Astrocyte (in vitro differentiated cells and primary cell): ENCODE measurements around the gene SPEM3. TPM values are rescaled to one million over a fixed set of nuclear protein-coding genes. Genes with fewer than 3 reads are reported as not detected.
A peak's percentile ranks its signal among the peaks of the same experiment; 100 is the strongest.

ENCODE experiments used
- DNase-seq: peaks from one replicate; pipeline ENCODE4 v3.0.0-alpha.2; 2010; ENCODE audit warnings: low read depth
- FAIRE-seq: peaks from 2 replicates; lab custom pipeline; 2011; peaks lifted over from hg19 to GRCh38; lab: Jason Lieb, UNC
- H2AFZ ChIP-seq: 2 replicates; pipeline ENCODE4 v1.6.0; 2012; ENCODE audit warnings: low read depth, low read length, inconsistent platforms
- H3K27ac ChIP-seq: 2 replicates; pipeline ENCODE4 v1.5.1; 2011; ENCODE audit warnings: low read depth, low read length, inconsistent platforms
- H3K27me3 ChIP-seq: 2 replicates; pipeline ENCODE4 v1.6.0; 2011; ENCODE audit warnings: low read length, inconsistent platforms; ENCODE audit not compliant: insufficient read depth
- H3K36me3 ChIP-seq: 2 replicates; pipeline ENCODE4 v1.5.1; 2011; ENCODE audit warnings: low read length, inconsistent platforms; ENCODE audit not compliant: insufficient read depth
- H3K4me1 ChIP-seq: 2 replicates; pipeline ENCODE4 v1.5.1; 2011; ENCODE audit warnings: low read length, inconsistent platforms; ENCODE audit not compliant: insufficient read depth
- H3K4me2 ChIP-seq: 2 replicates; pipeline ENCODE4 v1.6.0; 2012; ENCODE audit warnings: low read length, inconsistent platforms
- H3K4me3 ChIP-seq: 2 replicates; pipeline ENCODE4 v1.5.1; 2011; ENCODE audit warnings: low read depth, mild to moderate bottlenecking, low read length, inconsistent platforms; ENCODE audit not compliant: insufficient read depth
- H3K79me2 ChIP-seq: 2 replicates; pipeline ENCODE4 v1.6.0; 2012; ENCODE audit warnings: mild to moderate bottlenecking, low read length, inconsistent platforms; ENCODE audit not compliant: insufficient read depth
- H3K9ac ChIP-seq: 2 replicates; pipeline ENCODE4 v1.6.0; 2012; ENCODE audit warnings: mild to moderate bottlenecking, low read length, inconsistent platforms
- H3K9me3 ChIP-seq: 2 replicates; pipeline ENCODE4 v1.5.1; 2012; ENCODE audit warnings: low read depth, mild to moderate bottlenecking, low read length, inconsistent platforms; ENCODE audit not compliant: insufficient read depth
- H4K20me1 ChIP-seq: 2 replicates; pipeline ENCODE4 v1.6.0; 2012; ENCODE audit warnings: low read length, inconsistent platforms; ENCODE audit not compliant: insufficient read depth
- H3K27ac Mint-ChIP-seq: one replicate; pipeline ENCODE4 v1.8.0; 2021; ENCODE audit warnings: mild to moderate bottlenecking, mixed read lengths; ENCODE audit not compliant: unreplicated experiment
- H3K27me3 Mint-ChIP-seq: one replicate; pipeline ENCODE4 v1.8.0; 2021; ENCODE audit warnings: low read depth, mixed read lengths; ENCODE audit not compliant: unreplicated experiment
- H3K36me3 Mint-ChIP-seq: one replicate; pipeline ENCODE4 v1.8.0; 2021; ENCODE audit warnings: low read depth, mixed read lengths; ENCODE audit not compliant: unreplicated experiment
- H3K4me1 Mint-ChIP-seq: one replicate; pipeline ENCODE4 v1.8.0; 2021; ENCODE audit warnings: low read depth, mixed read lengths; ENCODE audit not compliant: unreplicated experiment
- H3K4me3 Mint-ChIP-seq: one replicate; pipeline ENCODE4 v1.8.0; 2021; ENCODE audit warnings: mild to moderate bottlenecking, moderate library complexity, mixed read lengths; ENCODE audit not compliant: unreplicated experiment
- H3K9me3 Mint-ChIP-seq: one replicate; pipeline ENCODE4 v1.8.0; 2021; ENCODE audit warnings: mild to moderate bottlenecking, mixed read lengths; ENCODE audit not compliant: unreplicated experiment
- CTCF ChIP-seq: IDR thresholded peaks from 2 replicates; pipeline ENCODE4 v1.5.1; 2011; ENCODE audit warnings: low read depth, mild to moderate bottlenecking, inconsistent platforms, low read length, moderate library complexity; ENCODE audit not compliant: insufficient read depth
- EZH2 ChIP-seq: IDR thresholded peaks from 2 replicates; pipeline ENCODE4 v1.6.1; 2012; ENCODE audit warnings: mild to moderate bottlenecking, low read length, inconsistent platforms; ENCODE audit not compliant: insufficient read depth
- total RNA-seq: library from RNA; stranded (reverse); gene quantifications from 2 replicates; pipeline ENCODE4 v1.2.1, GENCODE V29; 2021

Gene SPEM3
- total RNA-seq, 1 donor from 2014 or later, result not detected

- Histone ChIP-seq H3K36me3 (no peaks in the 10 kb centered on the region), H3K27me3 (peaks cover 37% of the 10 kb centered on the region), H3K79me2 (no peaks in the 10 kb centered on the region), H4K20me1 (peaks cover 13% of the 10 kb centered on the region), H3K4me1 (peaks cover 34% of the 10 kb centered on the region), H2AFZ (no peak overlapping the region), H3K9ac (no peak overlapping the region), H3K9me3 (no peaks in the 10 kb centered on the region), H3K4me3 (no peak overlapping the region), H3K4me2 (no peak overlapping the region), H3K27ac (no peak overlapping the region)
- H3K27ac Mint-ChIP-seq, result peak overlapping the region; percentile 78
- peak overlapping the region; percentile 89 for H3K4me3 Mint-ChIP-seq
- TF ChIP-seq CTCF, result no peak
- TF ChIP-seq EZH2, result no peak
- peaks cover 21% of the 10 kb centered on the region for H3K4me1 Mint-ChIP-seq
- H3K9me3 Mint-ChIP-seq, result no peaks in the 10 kb centered on the region
- no peak for FAIRE-seq
- no peak for DNase-seq
- peaks cover 17% of the 10 kb centered on the region for H3K36me3 Mint-ChIP-seq
- H3K27me3 Mint-ChIP-seq, result peaks cover 2% of the 10 kb centered on the region
These were observed 12.6 kb downstream of the SPEM3 start for GRCh38 chr17:7441266-7441665.

- H3K27me3 ChIP-seq, result peaks cover 40% of the 10 kb centered on the region
- H3K4me3 Mint-ChIP-seq, result peak overlapping the region; percentile 77
- peaks cover 20% of the 10 kb centered on the region for H3K36me3 Mint-ChIP-seq
- no peak overlapping the region for H3K4me2 ChIP-seq
- H3K27me3 Mint-ChIP-seq, result peaks cover 5% of the 10 kb centered on the region
- no peak overlapping the region for H2AFZ ChIP-seq
- no peak overlapping the region for H3K9ac ChIP-seq
- H3K27ac ChIP-seq, result no peak overlapping the region
- H3K9me3 ChIP-seq, result no peaks in the 10 kb centered on the region
- no peak overlapping the region for H3K27ac Mint-ChIP-seq
- FAIRE-seq (no peak), DNase-seq (no peak)
- peaks cover 33% of the 10 kb centered on the region for H3K4me1 ChIP-seq
- H3K9me3 Mint-ChIP-seq, result peaks cover under 1% of the 10 kb centered on the region
- peaks cover 21% of the 10 kb centered on the region for H3K4me1 Mint-ChIP-seq
- no peak overlapping the region for H3K4me3 ChIP-seq
- no peak for TF ChIP-seq CTCF
- TF ChIP-seq EZH2, result no peak
- H3K36me3 ChIP-seq, result no peaks in the 10 kb centered on the region
- no peaks in the 10 kb centered on the region for H3K79me2 ChIP-seq
- H4K20me1 ChIP-seq, result peaks cover 13% of the 10 kb centered on the region
These were observed 13.5 kb downstream of the SPEM3 start for GRCh38 chr17:7442142-7442541.
